GM19351 (cell line): ENCODE data around the gene KLHL26.

ENCODE experiments used
- ATAC-seq: cut with Tn5 transposase; IDR thresholded peaks from one replicate; pipeline ENCODE4 v1.9.1; 2021; ENCODE audit warnings: mild to moderate bottlenecking, moderate library complexity; ENCODE audit not compliant: unreplicated experiment

Gene KLHL26

DNA sequence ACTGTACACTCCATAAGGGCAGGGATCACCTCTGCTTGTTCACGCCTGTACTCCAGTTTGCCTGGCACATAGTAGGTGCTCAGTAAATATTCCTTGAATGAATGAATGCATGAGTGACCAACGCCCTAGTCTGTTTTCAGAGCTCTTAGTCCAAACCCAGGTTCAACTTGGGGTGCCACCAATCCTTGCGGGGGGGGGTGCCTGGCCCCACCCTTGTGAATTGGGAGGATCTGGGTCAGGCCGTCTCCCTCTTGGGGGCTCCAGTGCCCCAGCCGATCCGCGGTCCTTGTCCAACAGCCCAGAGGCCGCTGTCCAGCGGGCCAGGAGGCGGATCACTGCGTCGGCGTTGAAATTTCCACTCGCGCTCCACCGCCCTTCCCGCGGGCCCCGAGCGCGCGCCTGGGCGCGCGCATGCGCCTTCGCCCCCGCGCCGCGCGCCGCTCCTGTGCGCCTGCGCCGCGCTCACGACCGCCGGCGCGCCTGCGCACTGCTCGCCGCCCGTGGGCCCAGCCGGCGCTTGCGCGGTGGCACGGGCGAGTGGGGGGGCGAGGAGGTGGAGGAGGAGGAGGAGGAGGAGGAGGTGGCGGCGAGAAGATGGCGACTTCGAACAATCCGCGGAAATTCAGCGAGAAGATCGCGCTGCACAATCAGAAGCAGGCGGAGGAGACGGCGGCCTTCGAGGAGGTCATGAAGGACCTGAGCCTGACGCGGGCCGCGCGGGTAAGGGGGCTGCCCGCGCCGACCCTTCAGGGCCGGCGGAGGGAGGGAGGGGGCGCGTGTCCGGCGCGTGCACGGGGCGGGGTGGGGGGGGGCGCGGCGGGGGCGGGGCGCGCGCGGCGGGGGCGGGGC is 46.5 kb downstream of the KLHL26 start, which contains the start of gene CRTC1:
Gene CRTC1 (plus strand): TSS at position 572 of the 849 bp plus-strand sequence. CDS start 23 bp downstream, at position 595.
- ATAC-seq: peak; percentile 77

GRCh38 chr19:18683958-18684641 is 47.3 kb downstream of the KLHL26 start:
- no peak for ATAC-seq

DNA sequence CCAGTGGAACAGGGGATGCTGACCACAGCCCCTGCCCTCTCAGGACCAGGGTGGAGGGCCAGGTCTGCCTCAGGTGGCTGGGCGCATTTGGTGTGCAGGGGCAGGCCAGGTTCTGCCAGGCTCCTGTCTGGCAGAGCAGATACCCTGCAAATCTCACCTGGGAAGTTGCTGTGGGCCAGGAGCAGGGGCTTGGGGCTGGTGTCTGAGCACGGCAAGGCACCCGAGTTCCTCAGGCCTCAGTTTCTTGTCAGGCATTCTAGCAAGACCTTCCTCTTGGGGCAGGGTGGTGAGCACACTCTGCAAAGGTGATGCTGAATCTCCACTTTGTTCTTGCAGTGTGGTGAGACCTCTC is 47.8 kb downstream of the KLHL26 start:
- no peak for ATAC-seq

DNA sequence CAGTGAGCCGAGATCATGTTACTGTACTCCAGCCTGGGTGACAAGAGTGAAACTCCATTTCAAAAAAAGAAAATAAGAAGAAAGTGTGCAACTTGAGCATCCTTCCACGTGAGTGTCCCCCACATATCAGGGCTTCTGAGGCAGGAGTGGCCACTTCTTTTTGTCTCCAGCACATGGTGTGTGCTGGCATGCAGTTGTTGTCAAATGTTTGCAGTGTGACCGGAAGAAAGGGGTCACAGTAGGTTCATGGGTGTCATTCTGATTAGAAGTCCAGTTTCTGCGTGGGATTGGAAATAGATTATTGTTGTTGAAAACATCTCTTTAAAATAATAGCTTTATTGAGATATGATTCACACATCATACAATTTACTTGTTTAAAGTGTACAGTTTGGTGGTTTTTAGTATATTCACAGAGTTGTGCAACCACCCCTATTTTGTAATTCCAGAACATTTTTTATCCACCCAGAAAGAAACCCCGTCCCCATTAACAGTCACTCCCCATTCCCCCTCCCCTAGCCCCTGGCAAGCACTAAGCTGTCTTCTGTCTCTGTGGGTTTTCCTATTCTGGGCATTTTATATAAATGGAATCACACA is 48.9 kb downstream of the KLHL26 start:
- ATAC-seq: no peak

GRCh38 chr19:18687740-18688465 is 51.1 kb downstream of the KLHL26 start:
- no peak for ATAC-seq

GRCh38 chr19:18696023-18696422 is 59.2 kb downstream of the KLHL26 start:
- ATAC-seq: no peak

DNA sequence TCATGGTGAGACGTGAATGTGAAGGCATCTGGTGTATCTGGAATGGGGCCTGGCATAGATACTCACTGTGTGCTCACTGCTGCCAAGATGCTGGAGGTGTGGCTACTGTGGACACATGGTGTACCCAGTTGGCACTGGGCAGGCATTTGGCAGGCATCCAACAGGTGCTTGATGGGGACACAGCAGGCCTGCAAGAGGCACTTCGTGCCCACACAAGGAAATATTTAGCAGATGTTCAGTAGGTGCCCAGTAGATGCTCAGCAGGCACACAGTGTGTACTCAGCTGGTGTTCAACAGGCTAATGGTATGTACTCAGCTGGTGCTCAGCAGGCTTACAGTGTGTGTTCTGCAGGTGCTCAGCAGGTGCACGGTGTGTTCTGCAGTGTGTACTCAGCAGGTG is 60.9 kb downstream of the KLHL26 start:
- no peak for ATAC-seq

DNA sequence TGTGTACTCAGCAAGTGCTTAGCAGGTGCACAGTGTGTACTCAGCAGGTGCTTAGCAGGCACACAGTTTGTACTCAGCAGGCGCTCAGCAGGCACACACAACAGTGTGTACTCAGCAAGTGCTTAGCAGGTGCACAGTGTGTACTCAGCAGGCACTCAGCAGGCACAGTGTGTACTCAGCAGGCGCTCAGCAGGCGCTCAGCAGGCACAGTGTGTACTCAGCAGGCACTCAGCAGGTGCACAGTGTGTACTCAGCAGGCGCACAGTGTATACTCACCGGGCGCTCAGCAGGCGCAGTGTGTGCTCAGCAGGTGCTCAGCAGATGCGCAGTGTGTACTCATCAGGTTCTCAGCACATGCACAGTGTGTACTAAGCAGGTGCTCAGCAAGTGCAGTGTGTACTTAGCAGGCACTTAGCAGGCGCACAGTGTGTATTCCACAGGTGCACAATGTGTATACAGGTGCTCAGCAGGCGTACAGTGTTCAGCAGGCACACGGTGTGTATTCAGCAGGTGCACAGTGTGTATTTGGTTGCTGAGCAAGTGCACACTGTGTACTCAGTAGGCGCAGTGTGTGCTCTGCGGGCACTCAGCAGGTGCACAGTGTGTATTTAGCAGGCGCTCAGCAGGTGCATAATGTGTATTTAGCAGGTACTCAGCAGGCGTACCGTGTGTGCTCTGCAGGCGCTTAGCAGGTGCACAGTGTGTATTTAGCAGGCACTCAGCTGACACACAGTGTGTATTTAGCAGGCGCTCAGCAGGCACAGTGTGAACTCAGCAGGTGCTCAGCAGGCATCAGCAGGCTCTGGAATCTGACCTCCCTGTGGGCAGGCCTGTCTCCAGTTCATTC is 61.7 kb downstream of the KLHL26 start:
- no peak for ATAC-seq

- ATAC-seq: no peak
Observed at GRCh38 chr19:18699403-18700054, 62.7 kb downstream of the KLHL26 start.

- peak; percentile 69 for ATAC-seq
Observed at GRCh38 chr19:18700501-18701249, 63.8 kb downstream of the KLHL26 start.

DNA sequence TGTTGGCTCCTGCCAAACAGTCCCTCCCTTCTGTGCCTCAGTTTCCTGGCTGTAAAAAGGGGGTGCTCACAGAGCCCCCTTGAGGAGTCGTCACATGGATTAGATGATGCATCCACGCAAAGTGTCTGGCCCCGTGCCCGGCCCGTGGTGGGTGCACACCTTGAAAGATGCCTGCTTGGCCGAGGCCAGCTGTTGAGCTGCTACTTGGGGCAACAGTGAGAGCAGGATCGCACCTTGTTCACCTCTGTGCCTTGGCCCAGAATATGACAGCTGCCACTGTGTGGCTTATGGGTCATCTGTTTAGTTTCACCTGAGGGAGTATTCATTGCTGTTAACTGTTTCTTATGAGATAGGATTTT is 64.4 kb downstream of the KLHL26 start:
- no peak for ATAC-seq

DNA sequence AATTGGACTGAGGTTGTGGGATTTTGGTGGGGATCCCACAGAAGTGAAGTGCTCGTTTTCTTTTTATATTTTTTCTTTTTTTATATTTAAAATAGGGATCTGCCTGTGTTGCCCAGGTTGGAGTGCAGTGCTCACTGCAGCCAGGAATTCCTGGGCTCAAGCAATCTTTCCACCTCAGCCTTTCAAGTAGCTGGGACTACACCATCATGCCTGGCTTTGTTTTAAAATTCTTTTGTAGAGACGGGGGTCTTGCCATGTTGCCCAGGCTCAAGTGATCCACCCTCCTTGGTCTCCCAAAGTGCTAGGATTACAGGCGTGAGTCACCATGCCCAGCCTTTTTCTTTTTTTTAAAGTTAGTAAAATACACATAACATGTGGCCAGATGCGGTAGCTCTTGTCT is 67.2 kb downstream of the KLHL26 start:
- ATAC-seq: no peak

- ATAC-seq: no peak
Observed at GRCh38 chr19:18704971-18705370, 68.1 kb downstream of the KLHL26 start.

GRCh38 chr19:18708452-18709231 is 71.8 kb downstream of the KLHL26 start:
- no peak for ATAC-seq

DNA sequence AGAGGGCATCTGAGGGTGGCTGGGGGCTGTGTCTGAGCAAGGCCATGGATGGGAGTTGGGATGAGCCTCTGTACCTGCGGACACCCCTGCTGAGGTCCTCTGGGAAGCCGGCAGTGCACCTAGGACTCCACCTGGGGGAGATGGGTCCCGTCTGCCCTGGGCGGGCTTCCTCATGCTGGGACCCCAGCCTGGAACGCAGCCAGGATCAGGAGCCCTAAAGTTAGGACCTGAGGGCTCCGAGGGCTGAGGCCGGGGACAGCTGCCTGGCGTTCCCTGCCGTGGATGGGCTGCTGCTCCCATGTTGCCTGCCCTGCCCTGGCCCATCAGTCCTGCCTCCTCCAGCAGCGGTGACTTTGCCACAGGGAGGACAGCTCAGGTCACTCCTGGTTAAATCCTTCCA is 72.7 kb downstream of the KLHL26 start:
- ATAC-seq: no peak

DNA sequence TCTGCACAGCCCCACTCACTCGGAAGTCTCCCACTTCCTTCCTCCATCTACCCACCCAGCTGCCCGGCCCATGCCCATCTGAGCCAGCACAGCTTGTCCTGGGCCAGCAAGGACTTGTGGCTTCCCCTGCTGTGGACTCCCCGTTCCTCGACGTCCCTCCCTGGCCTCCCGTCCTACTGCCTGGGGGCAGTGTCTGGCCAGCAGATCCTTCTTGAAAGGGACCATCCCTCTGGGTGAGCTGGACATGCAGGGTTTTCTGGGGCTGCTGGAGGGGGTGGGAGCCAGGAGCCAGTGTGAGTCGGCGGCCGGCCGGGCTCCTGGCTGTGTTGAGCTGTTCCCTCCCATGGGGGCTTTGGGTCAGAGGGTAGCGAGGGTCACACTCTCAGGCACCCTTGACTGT is 73.4 kb downstream of the KLHL26 start:
- no peak for ATAC-seq

DNA sequence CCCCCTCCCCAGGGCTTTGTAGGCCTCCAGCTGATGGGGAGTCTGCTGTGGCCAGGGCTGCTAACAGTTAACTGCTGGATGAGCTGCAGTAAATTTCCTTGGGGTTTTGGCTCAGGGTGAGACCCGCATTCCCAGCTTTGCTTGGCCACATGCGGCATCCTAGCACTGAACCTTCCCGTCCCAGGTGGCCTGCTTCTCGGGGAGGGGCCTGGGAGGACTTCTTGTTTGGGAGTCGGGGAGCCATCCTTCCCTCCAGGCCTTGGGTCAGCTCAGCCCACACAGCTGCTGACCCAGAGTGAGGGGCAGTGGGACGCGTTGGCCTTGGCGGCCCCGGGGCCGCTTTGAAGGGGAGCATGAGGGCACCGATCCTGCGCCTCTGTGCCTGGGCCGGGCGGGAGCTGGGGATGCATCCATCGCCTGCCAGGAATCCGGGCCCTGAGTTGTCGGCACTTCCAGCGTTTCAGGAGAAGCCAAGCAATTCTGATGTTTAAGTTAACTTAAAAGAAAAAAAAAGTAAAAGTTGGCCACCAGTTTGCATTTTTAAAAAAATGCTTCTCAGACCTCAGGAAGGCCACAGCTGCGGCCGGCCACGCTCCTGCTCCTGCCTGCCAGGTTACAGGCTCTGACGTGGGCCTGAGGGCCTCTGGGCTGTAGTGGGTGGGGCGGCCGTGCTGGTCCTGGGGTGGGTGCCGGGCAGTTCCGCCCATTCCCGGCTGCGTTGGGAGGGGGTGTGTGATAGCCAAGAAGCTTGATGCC is 74.3 kb downstream of the KLHL26 start:
- ATAC-seq: no peak

DNA sequence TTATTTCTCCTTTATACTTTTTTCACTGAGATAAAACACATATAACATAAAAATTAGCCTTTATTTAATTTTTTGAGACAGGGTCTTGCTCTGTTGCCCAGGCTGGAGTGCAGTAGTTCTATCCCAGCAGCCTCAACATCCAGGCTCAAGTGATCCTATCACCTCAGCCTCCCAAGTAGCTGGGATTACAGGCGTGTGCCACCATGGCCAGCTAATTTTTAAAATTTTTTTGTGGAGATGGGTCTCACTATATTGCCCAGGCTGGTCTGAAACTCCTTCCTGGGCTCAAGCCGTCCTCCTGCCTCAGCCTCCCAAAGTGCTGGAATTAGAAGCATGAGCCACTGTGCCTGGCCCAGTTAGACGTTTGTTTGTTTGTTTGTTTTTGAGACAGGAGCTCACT is 75.1 kb downstream of the KLHL26 start:
- ATAC-seq: no peak
